ENCODE results near the gene CYP17A1. TPM values are rescaled to one million over a fixed set of nuclear protein-coding genes. Genes with fewer than 3 reads are reported as not detected.
"Not testable (repeated sequence)": the region's sequence is repeated elsewhere in the genome, so short reads cannot be mapped to it uniquely, and the experiment has no call there.

CYP17A1 gene
- total RNA-seq, 1 donor from 2014 or later = 0.14 TPM

DNA sequence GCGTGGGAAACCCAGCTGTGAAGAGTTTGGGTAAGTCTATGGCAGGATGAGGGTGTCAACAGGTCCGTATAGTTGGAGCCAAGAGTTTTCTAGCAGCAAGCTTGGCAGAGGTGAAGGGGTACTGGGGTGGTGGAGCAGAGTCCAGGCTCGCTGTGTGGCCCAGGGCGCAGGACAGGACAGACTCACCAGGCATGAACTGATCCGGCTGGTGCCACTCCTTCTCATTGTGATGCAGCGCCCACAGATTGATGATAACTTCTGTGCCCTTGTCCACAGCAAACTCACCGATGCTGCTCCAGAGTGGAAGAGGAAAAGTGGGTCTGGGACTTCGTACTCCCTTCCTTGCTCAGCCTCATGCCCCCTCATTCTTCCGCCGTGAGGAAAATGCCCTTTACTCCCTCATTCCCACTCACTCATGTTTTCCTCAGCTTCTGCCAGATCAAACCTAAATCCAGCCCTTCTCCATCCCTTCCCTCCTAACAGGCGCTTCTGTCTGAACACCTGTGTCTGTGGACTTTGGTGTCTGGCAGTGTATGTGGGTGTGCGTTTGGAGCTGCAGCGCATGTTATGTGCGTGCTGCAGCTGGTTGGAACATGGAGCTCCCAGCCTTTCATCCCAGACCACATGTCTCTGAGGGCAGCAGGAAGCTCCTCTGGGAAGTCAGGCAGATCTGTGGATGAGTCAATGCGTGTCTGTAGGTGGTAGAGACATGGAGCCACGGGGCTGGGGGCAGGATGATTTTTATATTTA, 5.7 kb downstream of the CYP17A1 start:
- no peak overlapping the region for H3K27ac Mint-ChIP-seq

DNA sequence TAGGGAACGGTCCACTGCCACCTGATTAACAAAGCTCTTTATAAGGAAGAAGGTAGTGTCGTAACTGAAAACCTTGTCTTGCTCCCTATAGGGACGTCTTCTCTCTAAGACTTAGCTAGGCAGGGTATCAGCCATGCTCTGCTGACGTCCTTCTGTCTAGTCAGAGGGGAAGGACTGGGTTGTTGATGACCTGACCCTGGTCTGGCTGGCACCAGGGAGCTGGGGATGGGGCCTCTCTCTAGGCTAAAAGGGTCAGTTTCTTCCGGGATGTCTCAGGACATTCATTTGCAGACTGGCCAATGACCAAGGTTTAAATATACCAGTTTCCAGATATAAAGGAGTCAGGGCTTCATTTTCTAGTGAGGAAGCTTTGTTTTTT, 9.6 kb downstream of the CYP17A1 start:
- Mint-ChIP-seq H3K4me1 (ENCODE audit: unreplicated experiment) (no peaks in the 10 kb centered on the region), H3K27me3 (no peaks in the 10 kb centered on the region), H3K4me3 (no peak overlapping the region), H3K36me3 (no peaks in the 10 kb centered on the region), H3K9me3 (no peaks in the 10 kb centered on the region), H3K27ac (no peak overlapping the region)
- no peak for DNase-seq (ENCODE audit: extremely low spot score, unreplicated experiment)
- TF ChIP-seq, protein P1, sequence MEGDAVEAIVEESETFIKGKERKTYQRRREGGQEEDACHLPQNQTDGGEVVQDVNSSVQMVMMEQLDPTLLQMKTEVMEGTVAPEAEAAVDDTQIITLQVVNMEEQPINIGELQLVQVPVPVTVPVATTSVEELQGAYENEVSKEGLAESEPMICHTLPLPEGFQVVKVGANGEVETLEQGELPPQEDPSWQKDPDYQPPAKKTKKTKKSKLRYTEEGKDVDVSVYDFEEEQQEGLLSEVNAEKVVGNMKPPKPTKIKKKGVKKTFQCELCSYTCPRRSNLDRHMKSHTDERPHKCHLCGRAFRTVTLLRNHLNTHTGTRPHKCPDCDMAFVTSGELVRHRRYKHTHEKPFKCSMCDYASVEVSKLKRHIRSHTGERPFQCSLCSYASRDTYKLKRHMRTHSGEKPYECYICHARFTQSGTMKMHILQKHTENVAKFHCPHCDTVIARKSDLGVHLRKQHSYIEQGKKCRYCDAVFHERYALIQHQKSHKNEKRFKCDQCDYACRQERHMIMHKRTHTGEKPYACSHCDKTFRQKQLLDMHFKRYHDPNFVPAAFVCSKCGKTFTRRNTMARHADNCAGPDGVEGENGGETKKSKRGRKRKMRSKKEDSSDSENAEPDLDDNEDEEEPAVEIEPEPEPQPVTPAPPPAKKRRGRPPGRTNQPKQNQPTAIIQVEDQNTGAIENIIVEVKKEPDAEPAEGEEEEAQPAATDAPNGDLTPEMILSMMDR (conservative IDR thresholded peaks at IDR 0.05) = no peak

More for the DNA sequence above, 5.7 kb downstream of the CYP17A1 start:
- DNase-seq (ENCODE audit: extremely low spot score, unreplicated experiment) = no peak
- Mint-ChIP-seq H3K4me3 (no peak overlapping the region), H3K4me1 (ENCODE audit: unreplicated experiment) (no peaks in the 10 kb centered on the region), H3K27me3 (peaks cover 2% of the 10 kb centered on the region), H3K36me3 (no peaks in the 10 kb centered on the region), H3K9me3 (no peaks in the 10 kb centered on the region)
- TF ChIP-seq, protein P1 (conservative IDR thresholded peaks at IDR 0.05) = no peak

DNA sequence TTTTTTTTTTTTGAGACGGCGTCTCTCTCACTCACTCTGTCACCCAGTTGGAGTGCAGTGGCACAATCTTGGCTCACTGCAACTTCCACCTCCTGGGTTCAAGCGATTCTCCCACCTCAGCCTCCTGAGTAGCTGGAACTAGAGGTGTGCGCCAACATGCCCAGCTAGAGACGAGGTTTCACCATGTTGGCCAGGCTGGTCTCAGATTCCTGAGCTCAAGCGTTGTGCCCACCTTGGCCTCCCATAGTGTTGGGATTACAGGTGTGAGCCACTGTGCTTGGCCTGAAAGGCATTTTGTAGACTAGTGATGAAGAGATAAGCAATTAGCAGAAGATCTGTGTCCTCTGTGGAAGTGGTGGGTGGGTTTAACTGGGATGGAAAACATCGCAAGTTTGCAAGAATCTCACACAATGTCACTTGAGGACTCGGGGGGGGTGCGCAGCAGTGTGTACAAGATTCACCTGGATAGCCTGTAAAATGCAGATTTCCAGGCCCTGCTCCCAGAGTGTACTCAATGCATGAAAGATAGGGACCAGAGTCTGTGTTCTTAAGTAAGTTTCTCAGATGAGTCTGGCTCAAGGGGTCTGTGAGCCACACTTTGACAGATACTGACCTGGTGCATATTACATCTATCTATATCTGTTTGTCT, 10.9 kb downstream of the CYP17A1 start:
- TF ChIP-seq, protein P1 (conservative IDR thresholded peaks at IDR 0.05) = no peak
- H3K4me1 Mint-ChIP-seq (ENCODE audit: unreplicated experiment) = no peaks in the 10 kb centered on the region
- H3K36me3 Mint-ChIP-seq = no peaks in the 10 kb centered on the region
- no peak overlapping the region for H3K4me3 Mint-ChIP-seq
- no peak overlapping the region for H3K27ac Mint-ChIP-seq
- no peaks in the 10 kb centered on the region for H3K27me3 Mint-ChIP-seq
- DNase-seq (ENCODE audit: extremely low spot score, unreplicated experiment) = no peak
- no peaks in the 10 kb centered on the region for H3K9me3 Mint-ChIP-seq

DNA sequence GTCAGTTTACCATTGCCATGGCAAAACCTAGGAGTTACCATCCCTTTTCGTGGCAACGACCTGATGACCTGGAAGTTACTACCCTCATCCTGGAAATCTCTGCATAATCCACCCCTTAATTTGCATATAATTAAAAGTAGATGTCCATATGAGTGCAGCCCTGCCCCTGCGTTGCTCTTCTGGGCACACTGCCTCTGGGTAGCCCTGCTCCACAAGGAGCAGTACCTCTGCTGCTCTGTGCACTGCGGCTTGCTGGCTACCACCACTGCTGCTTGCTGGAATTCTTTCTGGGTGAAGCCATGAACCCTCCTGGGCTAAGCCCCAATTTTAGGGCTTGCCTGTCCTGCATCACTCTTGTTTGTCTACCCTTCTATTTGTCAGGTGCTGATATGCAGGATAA, 12.5 kb downstream of the CYP17A1 start:
- H3K4me3 Mint-ChIP-seq = no peak overlapping the region
- DNase-seq (ENCODE audit: extremely low spot score, unreplicated experiment) = no peak
- no peaks in the 10 kb centered on the region for H3K36me3 Mint-ChIP-seq
- H3K4me1 Mint-ChIP-seq (ENCODE audit: unreplicated experiment) = peaks cover 4% of the 10 kb centered on the region
- no peaks in the 10 kb centered on the region for H3K27me3 Mint-ChIP-seq
- TF ChIP-seq, protein P1 (conservative IDR thresholded peaks at IDR 0.05) = no peak
- no peak overlapping the region for H3K27ac Mint-ChIP-seq
- no peaks in the 10 kb centered on the region for H3K9me3 Mint-ChIP-seq

DNA sequence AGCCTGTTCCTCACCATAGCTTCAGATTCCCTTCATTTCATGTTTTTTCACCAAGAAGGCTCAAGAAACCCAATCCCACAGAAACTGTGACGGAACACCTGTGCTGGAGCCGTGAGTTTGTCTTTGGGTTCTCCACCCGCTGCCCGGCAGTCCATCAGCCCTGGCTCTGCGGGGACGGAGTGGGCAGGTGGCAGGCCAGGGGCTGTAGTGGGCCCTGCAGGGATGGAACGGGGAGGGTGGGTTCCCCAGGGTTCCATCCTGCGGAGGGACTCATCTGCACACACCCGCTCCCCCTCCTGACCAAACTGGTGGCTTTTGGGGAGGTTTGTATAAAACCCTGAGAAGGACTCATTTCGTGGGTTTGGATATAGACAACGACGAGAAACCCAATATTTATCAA, 15.0 kb downstream of the CYP17A1 start:
- DNase-seq (ENCODE audit: extremely low spot score, unreplicated experiment) = no peak
- Mint-ChIP-seq H3K36me3 (no peaks in the 10 kb centered on the region), H3K4me1 (ENCODE audit: unreplicated experiment) (peaks cover 5% of the 10 kb centered on the region), H3K9me3 (no peaks in the 10 kb centered on the region), H3K27ac (peak overlapping the region; percentile 43), H3K27me3 (no peaks in the 10 kb centered on the region), H3K4me3 (no peak overlapping the region)
- TF ChIP-seq, protein P1 (conservative IDR thresholded peaks at IDR 0.05) = no peak

DNA sequence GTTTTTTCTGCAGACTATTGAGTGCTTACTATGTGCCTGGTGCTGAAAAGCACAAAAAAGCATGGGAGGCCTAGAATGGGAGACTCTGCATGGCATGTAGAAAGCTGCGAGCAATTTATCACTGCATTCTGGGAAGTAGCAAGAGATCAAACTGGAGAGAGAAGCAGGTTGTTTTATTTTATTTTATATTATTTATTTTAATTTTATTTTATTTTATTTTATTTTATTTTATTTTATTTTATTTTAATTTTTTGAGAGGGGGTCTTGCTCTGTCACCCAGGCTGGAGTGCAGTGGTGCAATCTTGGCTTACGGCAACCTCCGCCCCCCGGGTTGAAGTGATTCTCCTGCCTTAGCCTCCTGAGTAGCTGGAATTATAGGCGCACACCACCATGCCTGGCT, 17.2 kb downstream of the CYP17A1 start:
- H3K36me3 Mint-ChIP-seq; H3K9me3 Mint-ChIP-seq; H3K4me3 Mint-ChIP-seq; DNase-seq (ENCODE audit: extremely low spot score, unreplicated experiment); H3K27me3 Mint-ChIP-seq: not testable (repeated sequence)
- Mint-ChIP-seq H3K4me1 (ENCODE audit: unreplicated experiment) (peaks cover 15% of the 10 kb centered on the region), H3K27ac (peak overlapping the region; percentile 99)

Measured in type B pancreatic cell (in vitro differentiated cells).